Vagina (tissue), 2 donors: ENCODE measurements around the gene PZP. TPM values are rescaled to one million over a fixed set of nuclear protein-coding genes. Genes with fewer than 3 reads are reported as not detected.

Experiments
- DNase-seq, 2 donors: peaks; one replicate each; pipeline ENCODE4 v3.0.0-alpha.2; 2017; ENCODE audit errors: extremely low spot score in 2 of 2
- H3K27ac ChIP-seq: fragments of 200-600 bp; sonication (generic); one replicate; pipeline ENCODE4 v1.5.1; 2019
- H3K27me3 ChIP-seq: fragments of 200-600 bp; sonication (generic); one replicate; pipeline ENCODE4 v1.5.1; 2019
- H3K36me3 ChIP-seq, 2 donors: fragments of 200-600 bp; sonication (generic); one replicate each; pipeline ENCODE4 v1.5.1; 2017 to 2019
- H3K4me1 ChIP-seq: fragments of 200-600 bp; sonication (generic); one replicate; pipeline ENCODE4 v1.5.1; 2019
- H3K4me3 ChIP-seq, 2 donors: fragments of 200-600 bp; sonication (generic); 1 replicate in 1 of 2; 2 replicates in 1 of 2; pipeline ENCODE4 v1.5.1; 2016 to 2019
- H3K9me3 ChIP-seq: fragments of 200-600 bp; sonication (generic); one replicate; pipeline ENCODE4 v1.5.1; 2019
- POLR2A ChIP-seq, 2 donors: fragments of 450-650 bp; IDR thresholded peaks; one replicate each; pipeline ENCODE4 v1.6.1; 2017; ENCODE audit warnings: antibody characterized with exemption in 2 of 2, mild to moderate bottlenecking in 2 of 2, moderate library complexity in 2 of 2
- POLR2AphosphoS5 ChIP-seq, 2 donors: sonication (generic); formaldehyde crosslinking; IDR thresholded peaks; one replicate each; pipeline ENCODE4 v1.9.0; 2017; ENCODE audit warnings: antibody characterized with exemption in 2 of 2, mild to moderate bottlenecking in 2 of 2, low read depth in 1 of 2; ENCODE audit not compliant: insufficient read depth in 1 of 2
- intact Hi-C: fragments of 100-400 bp; cut with DNase I; formaldehyde crosslinking; loops from one replicate; pipeline ENCODE4 v1.15.1; 2023
- total RNA-seq: library from RNA; depleted of rRNA; stranded (reverse); fragments of >200 nt; gene quantifications from one replicate; pipeline ENCODE4 v1.2.3, GENCODE V29; 2016
- TF ChIP-seq, protein P1 (sequence below), 3 experiments: fragments of 450-650 bp in 2 of 3; fragments of 200-600 bp in 1 of 3; sonication (generic) in 1 of 3; IDR thresholded peaks; one replicate each; pipeline ENCODE4 v1.5.1; 2017 to 2019; ENCODE audit warnings: antibody characterized with exemption in 3 of 3, mild to moderate bottlenecking in 2 of 3, moderate library complexity in 2 of 3

PZP gene
- total RNA-seq, 1 donor from 2014 or later: not detected

- no peak for DNase-seq
- no peak overlapping the region for H3K27ac ChIP-seq
- intact Hi-C loops: no loop called here
Measured at GRCh38 chr12:9163392-9163791, 44.8 kb downstream of the PZP start.

GRCh38 chr12:9156119-9156518 is 52.1 kb downstream of the PZP start:
- intact Hi-C loops: no loop called here
- Histone ChIP-seq H3K36me3 (no peaks in the 10 kb centered on the region), H3K9me3 (no peaks in the 10 kb centered on the region), H3K4me3 (no peak overlapping the region), H3K27ac (no peak overlapping the region), H3K4me1 (no peaks in the 10 kb centered on the region), H3K27me3 (no peaks in the 10 kb centered on the region)
- DNase-seq: no peak
- TF ChIP-seq, protein P1, sequence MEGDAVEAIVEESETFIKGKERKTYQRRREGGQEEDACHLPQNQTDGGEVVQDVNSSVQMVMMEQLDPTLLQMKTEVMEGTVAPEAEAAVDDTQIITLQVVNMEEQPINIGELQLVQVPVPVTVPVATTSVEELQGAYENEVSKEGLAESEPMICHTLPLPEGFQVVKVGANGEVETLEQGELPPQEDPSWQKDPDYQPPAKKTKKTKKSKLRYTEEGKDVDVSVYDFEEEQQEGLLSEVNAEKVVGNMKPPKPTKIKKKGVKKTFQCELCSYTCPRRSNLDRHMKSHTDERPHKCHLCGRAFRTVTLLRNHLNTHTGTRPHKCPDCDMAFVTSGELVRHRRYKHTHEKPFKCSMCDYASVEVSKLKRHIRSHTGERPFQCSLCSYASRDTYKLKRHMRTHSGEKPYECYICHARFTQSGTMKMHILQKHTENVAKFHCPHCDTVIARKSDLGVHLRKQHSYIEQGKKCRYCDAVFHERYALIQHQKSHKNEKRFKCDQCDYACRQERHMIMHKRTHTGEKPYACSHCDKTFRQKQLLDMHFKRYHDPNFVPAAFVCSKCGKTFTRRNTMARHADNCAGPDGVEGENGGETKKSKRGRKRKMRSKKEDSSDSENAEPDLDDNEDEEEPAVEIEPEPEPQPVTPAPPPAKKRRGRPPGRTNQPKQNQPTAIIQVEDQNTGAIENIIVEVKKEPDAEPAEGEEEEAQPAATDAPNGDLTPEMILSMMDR (IDR thresholded peaks at IDR 0.05): no peak
- no peak for TF ChIP-seq POLR2AphosphoS5 (IDR thresholded peaks at IDR 0.05; ENCODE audit: insufficient read depth in 1 of 2, low read depth in 1 of 2)
- no peak for TF ChIP-seq POLR2A (IDR thresholded peaks at IDR 0.05)

More at GRCh38 chr12:9163392-9163791, 44.8 kb downstream of the PZP start:
- no peaks in the 10 kb centered on the region for H3K36me3 ChIP-seq
- TF ChIP-seq POLR2A (IDR thresholded peaks at IDR 0.05) (no peak), POLR2AphosphoS5 (IDR thresholded peaks at IDR 0.05; ENCODE audit: insufficient read depth in 1 of 2, low read depth in 1 of 2) (peak in 1 of 2 donors; percentile 78)
- no peak overlapping the region for H3K4me3 ChIP-seq
- peaks cover 4% of the 10 kb centered on the region for H3K4me1 ChIP-seq
- no peaks in the 10 kb centered on the region for H3K9me3 ChIP-seq
- H3K27me3 ChIP-seq: no peaks in the 10 kb centered on the region

GRCh38 chr12:9149372-9149771 is 58.8 kb downstream of the PZP start:
- Histone ChIP-seq H3K36me3 (no peaks in the 10 kb centered on the region), H3K27ac (no peak overlapping the region), H3K27me3 (no peaks in the 10 kb centered on the region), H3K4me3 (no peak overlapping the region), H3K9me3 (no peaks in the 10 kb centered on the region), H3K4me1 (no peaks in the 10 kb centered on the region)
- TF ChIP-seq POLR2A (IDR thresholded peaks at IDR 0.05) (no peak), POLR2AphosphoS5 (IDR thresholded peaks at IDR 0.05; ENCODE audit: insufficient read depth in 1 of 2, low read depth in 1 of 2) (no peak)
- TF ChIP-seq, protein P1 (IDR thresholded peaks at IDR 0.05): no peak
- DNase-seq: no peak
- intact Hi-C loops: no loop called here

GRCh38 chr12:9148926-9149325 is 59.3 kb downstream of the PZP start:
- Histone ChIP-seq H3K4me1 (no peaks in the 10 kb centered on the region), H3K36me3 (no peaks in the 10 kb centered on the region), H3K27me3 (no peaks in the 10 kb centered on the region), H3K9me3 (no peaks in the 10 kb centered on the region), H3K27ac (no peak overlapping the region), H3K4me3 (no peak overlapping the region)
- no peak for DNase-seq
- intact Hi-C loops: no loop called here
- TF ChIP-seq, protein P1 (IDR thresholded peaks at IDR 0.05): no peak
- TF ChIP-seq POLR2A (IDR thresholded peaks at IDR 0.05): no peak
- no peak for TF ChIP-seq POLR2AphosphoS5 (IDR thresholded peaks at IDR 0.05; ENCODE audit: insufficient read depth in 1 of 2, low read depth in 1 of 2)

DNA sequence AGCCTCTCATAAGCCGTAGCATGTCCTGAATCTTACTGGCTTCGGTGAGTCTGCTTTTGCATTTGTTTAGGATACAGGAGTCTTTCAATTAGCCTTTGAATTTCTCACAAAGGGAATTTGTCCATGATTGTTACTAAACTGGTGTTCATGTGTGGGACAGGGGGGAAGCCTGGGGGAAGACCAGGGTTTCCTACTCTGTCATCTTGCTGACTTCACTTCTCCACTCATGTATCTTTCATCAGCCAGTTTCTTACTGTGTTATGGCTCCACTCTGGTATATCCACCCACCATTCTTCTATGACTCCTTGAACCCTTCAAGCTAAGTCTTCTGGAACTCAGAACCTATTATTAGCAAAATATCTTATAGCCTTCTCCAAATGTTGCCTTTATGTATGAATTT is 60.7 kb downstream of the PZP start:
- no peak for DNase-seq
- no peaks in the 10 kb centered on the region for H3K36me3 ChIP-seq
- H3K4me1 ChIP-seq: no peaks in the 10 kb centered on the region
- TF ChIP-seq POLR2A (IDR thresholded peaks at IDR 0.05) (no peak), POLR2AphosphoS5 (IDR thresholded peaks at IDR 0.05; ENCODE audit: insufficient read depth in 1 of 2, low read depth in 1 of 2) (no peak)
- TF ChIP-seq, protein P1 (IDR thresholded peaks at IDR 0.05): no peak
- H3K27me3 ChIP-seq: no peaks in the 10 kb centered on the region
- no peak overlapping the region for H3K27ac ChIP-seq
- intact Hi-C loops: no loop called here
- no peak overlapping the region for H3K4me3 ChIP-seq
- no peaks in the 10 kb centered on the region for H3K9me3 ChIP-seq
